Immature natural killer cell (primary cell): Measurements from ENCODE around the gene GSTM4. TPM values are rescaled to one million over a fixed set of nuclear protein-coding genes. Genes with fewer than 3 reads are reported as not detected.

ENCODE experiments used
- DNase-seq, 3 donors: peaks; one replicate each; pipeline ENCODE4 v3.0.0; 2022; ENCODE audit warnings: mixed read lengths in 1 of 3
- H3K27ac Mint-ChIP-seq, 6 donors: one replicate each; pipeline ENCODE4 v1.8.0; 2020; ENCODE audit warnings: mixed read lengths in 6 of 6, mild to moderate bottlenecking in 5 of 6, inconsistent platforms in 4 of 6, moderate library complexity in 3 of 6
- H3K27me3 Mint-ChIP-seq, 3 donors: one replicate each; pipeline ENCODE4 v1.8.0; 2020 to 2021; ENCODE audit warnings: low read depth in 3 of 3, mild to moderate bottlenecking in 3 of 3, mixed read lengths in 3 of 3, moderate library complexity in 3 of 3, inconsistent platforms in 1 of 3
- H3K36me3 Mint-ChIP-seq, 3 donors: one replicate each; pipeline ENCODE4 v1.8.0; 2020; ENCODE audit warnings: mixed read lengths in 3 of 3, inconsistent platforms in 2 of 3, mild to moderate bottlenecking in 2 of 3
- H3K4me1 Mint-ChIP-seq, 2 donors: one replicate each; pipeline ENCODE4 v1.8.0; 2020; ENCODE audit warnings: inconsistent platforms in 2 of 2, mild to moderate bottlenecking in 2 of 2, mixed read lengths in 2 of 2, moderate library complexity in 1 of 2
- H3K4me3 Mint-ChIP-seq, 5 donors: one replicate each; pipeline ENCODE4 v1.8.0; 2020; ENCODE audit warnings: mild to moderate bottlenecking in 5 of 5, mixed read lengths in 5 of 5, inconsistent platforms in 3 of 5, moderate library complexity in 3 of 5
- H3K9me3 Mint-ChIP-seq, 6 donors: one replicate each; pipeline ENCODE4 v1.8.0; 2020; ENCODE audit warnings: mild to moderate bottlenecking in 6 of 6, mixed read lengths in 6 of 6, inconsistent platforms in 4 of 6, moderate library complexity in 3 of 6
- polyA plus RNA-seq, 3 donors: library from polyadenylated mRNA; unstranded; fragments of 300-500 nt; fragmentation: Illumina TruSeq; gene quantifications; one replicate each; pipeline ENCODE4 v1.2.3, GENCODE V29; 2021

The GSTM4 gene
- polyA plus RNA-seq, 3 donors from 2014 or later: 10.9 to 33.4 (median 21.0) TPM

- H3K4me3 Mint-ChIP-seq: no peak overlapping the region
- no peak for DNase-seq
- H3K4me1 Mint-ChIP-seq: peaks cover 0 to 4% of the 10 kb centered on the region in 2 donors
- no peaks in the 10 kb centered on the region for H3K9me3 Mint-ChIP-seq
- H3K36me3 Mint-ChIP-seq: no peaks in the 10 kb centered on the region
- no peak overlapping the region for H3K27ac Mint-ChIP-seq
- H3K27me3 Mint-ChIP-seq: peaks cover 0 to 5% (median 5%) of the 10 kb centered on the region in 3 donors
These were observed 16.6 kb upstream of the GSTM4 start for GRCh38 chr1:109639063-109639840.

GRCh38 chr1:109639841-109640184, 16.1 kb upstream of the GSTM4 start:
- H3K27me3 Mint-ChIP-seq: peaks cover 0 to 5% (median 4%) of the 10 kb centered on the region in 3 donors
- H3K36me3 Mint-ChIP-seq: no peaks in the 10 kb centered on the region
- no peak for DNase-seq
- no peak overlapping the region for H3K4me3 Mint-ChIP-seq
- peaks cover 0 to 4% of the 10 kb centered on the region in 2 donors for H3K4me1 Mint-ChIP-seq
- H3K9me3 Mint-ChIP-seq: no peaks in the 10 kb centered on the region
- H3K27ac Mint-ChIP-seq: no peak overlapping the region

GRCh38 chr1:109640285-109640865, 15.5 kb upstream of the GSTM4 start:
- H3K27me3 Mint-ChIP-seq: peaks cover 0 to 5% (median 4%) of the 10 kb centered on the region in 3 donors
- no peaks in the 10 kb centered on the region for H3K36me3 Mint-ChIP-seq
- DNase-seq: peak; percentile 75 to 80 (median 78)
- no peaks in the 10 kb centered on the region for H3K9me3 Mint-ChIP-seq
- H3K4me1 Mint-ChIP-seq: peaks cover 0 to 4% of the 10 kb centered on the region in 2 donors
- no peak overlapping the region for H3K27ac Mint-ChIP-seq
- H3K4me3 Mint-ChIP-seq: no peak overlapping the region

- peaks cover 0 to 4% of the 10 kb centered on the region in 2 donors for H3K4me1 Mint-ChIP-seq
- no peak for DNase-seq
- no peak overlapping the region for H3K4me3 Mint-ChIP-seq
- no peak overlapping the region for H3K27ac Mint-ChIP-seq
- H3K9me3 Mint-ChIP-seq: no peaks in the 10 kb centered on the region
- peaks cover 0 to 5% (median 4%) of the 10 kb centered on the region in 3 donors for H3K27me3 Mint-ChIP-seq
- no peaks in the 10 kb centered on the region for H3K36me3 Mint-ChIP-seq
These were observed 14.7 kb upstream of the GSTM4 start for GRCh38 chr1:109641078-109641740.

- peaks cover 0 to 4% of the 10 kb centered on the region in 2 donors for H3K4me1 Mint-ChIP-seq
- H3K36me3 Mint-ChIP-seq: no peaks in the 10 kb centered on the region
- no peaks in the 10 kb centered on the region for H3K9me3 Mint-ChIP-seq
- no peak overlapping the region for H3K27ac Mint-ChIP-seq
- H3K27me3 Mint-ChIP-seq: peaks cover 0 to 5% (median 4%) of the 10 kb centered on the region in 3 donors
- DNase-seq: no peak
- no peak overlapping the region for H3K4me3 Mint-ChIP-seq
These were observed 14.0 kb upstream of the GSTM4 start for GRCh38 chr1:109641861-109642260.

- Mint-ChIP-seq H3K27ac (peak overlapping the region in 1 of 6 donors; percentile 40), H3K4me1 (peaks cover 0 to 4% of the 10 kb centered on the region in 2 donors), H3K4me3 (no peak overlapping the region), H3K36me3 (no peaks in the 10 kb centered on the region), H3K9me3 (no peaks in the 10 kb centered on the region), H3K27me3 (peaks cover 0 to 5% (median 4%) of the 10 kb centered on the region in 3 donors)
- no peak for DNase-seq
These were observed 13.3 kb upstream of the GSTM4 start for GRCh38 chr1:109642626-109643025.

GRCh38 chr1:109643385-109644230, 12.3 kb upstream of the GSTM4 start:
- Mint-ChIP-seq H3K4me3 (no peak overlapping the region), H3K27ac (peak overlapping the region in 2 of 6 donors; percentile 7 to 40), H3K36me3 (no peaks in the 10 kb centered on the region), H3K27me3 (peaks cover 4 to 5% (median 4%) of the 10 kb centered on the region in 3 donors), H3K4me1 (peaks cover 0 to 4% of the 10 kb centered on the region in 2 donors), H3K9me3 (no peaks in the 10 kb centered on the region)
- DNase-seq: peak; percentile 73 to 78 (median 74)

- Mint-ChIP-seq H3K27me3 (peaks cover 2 to 7% (median 4%) of the 10 kb centered on the region in 3 donors), H3K27ac (no peak overlapping the region), H3K36me3 (no peaks in the 10 kb centered on the region), H3K4me3 (no peak overlapping the region), H3K4me1 (peaks cover 0 to 4% of the 10 kb centered on the region in 2 donors), H3K9me3 (no peaks in the 10 kb centered on the region)
- no peak for DNase-seq
These were observed 11.2 kb upstream of the GSTM4 start for GRCh38 chr1:109644670-109645069.

GRCh38 chr1:109649491-109649914, 6.4 kb upstream of the GSTM4 start:
- H3K4me1 Mint-ChIP-seq: peaks cover 0 to 3% of the 10 kb centered on the region in 2 donors
- H3K9me3 Mint-ChIP-seq: peaks cover 0 to 1% (median 0%) of the 10 kb centered on the region in 6 donors
- no peak overlapping the region for H3K27ac Mint-ChIP-seq
- no peak overlapping the region for H3K4me3 Mint-ChIP-seq
- peaks cover 5 to 10% (median 8%) of the 10 kb centered on the region in 3 donors for H3K27me3 Mint-ChIP-seq
- H3K36me3 Mint-ChIP-seq: peaks cover 0 to 4% (median 0%) of the 10 kb centered on the region in 3 donors
- no peak for DNase-seq

GRCh38 chr1:109650609-109651008, 5.3 kb upstream of the GSTM4 start:
- Mint-ChIP-seq H3K36me3 (peaks cover 0 to 4% (median 0%) of the 10 kb centered on the region in 3 donors), H3K4me1 (peaks cover 7 to 11% of the 10 kb centered on the region in 2 donors)
- DNase-seq: no peak

GRCh38 chr1:109652402-109652801, 3.5 kb upstream of the GSTM4 start:
- peaks cover 18 to 22% of the 10 kb centered on the region in 2 donors for H3K4me1 Mint-ChIP-seq
- H3K27me3 Mint-ChIP-seq: peaks cover 5 to 13% (median 8%) of the 10 kb centered on the region in 3 donors
- H3K4me3 Mint-ChIP-seq: no peak overlapping the region
- peaks cover 0 to 4% (median 0%) of the 10 kb centered on the region in 3 donors for H3K36me3 Mint-ChIP-seq
- no peak for DNase-seq
- H3K27ac Mint-ChIP-seq: no peak overlapping the region
- H3K9me3 Mint-ChIP-seq: peaks cover 0 to 1% (median 0%) of the 10 kb centered on the region in 6 donors

More at GRCh38 chr1:109650609-109651008, 5.3 kb upstream of the GSTM4 start:
- Mint-ChIP-seq H3K4me3 (no peak overlapping the region), H3K27me3 (peaks cover 5 to 11% (median 8%) of the 10 kb centered on the region in 3 donors), H3K27ac (no peak overlapping the region), H3K9me3 (peaks cover 0 to 1% (median 0%) of the 10 kb centered on the region in 6 donors)

- peaks cover 0 to 1% (median 0%) of the 10 kb centered on the region in 6 donors for H3K9me3 Mint-ChIP-seq
- peaks cover 0 to 4% (median 0%) of the 10 kb centered on the region in 3 donors for H3K36me3 Mint-ChIP-seq
- H3K27me3 Mint-ChIP-seq: peaks cover 5 to 9% (median 8%) of the 10 kb centered on the region in 3 donors
- H3K4me1 Mint-ChIP-seq: peaks cover 18 to 22% of the 10 kb centered on the region in 2 donors
- DNase-seq: no peak
- H3K4me3 Mint-ChIP-seq: peak overlapping the region in 2 of 5 donors; percentile 24 to 47
- peak overlapping the region in 1 of 6 donors; percentile 6 for H3K27ac Mint-ChIP-seq
These were observed 2.6 kb upstream of the GSTM4 start for GRCh38 chr1:109653306-109653705.

- H3K9me3 Mint-ChIP-seq: peaks cover 0 to 1% (median 0%) of the 10 kb centered on the region in 6 donors
- H3K4me3 Mint-ChIP-seq: peak overlapping the region in 2 of 5 donors; percentile 55 to 58
- peaks cover 5 to 9% (median 6%) of the 10 kb centered on the region in 3 donors for H3K27me3 Mint-ChIP-seq
- H3K4me1 Mint-ChIP-seq: peaks cover 18 to 22% of the 10 kb centered on the region in 2 donors
- H3K36me3 Mint-ChIP-seq: peaks cover 0 to 9% (median 0%) of the 10 kb centered on the region in 3 donors
- no peak overlapping the region for H3K27ac Mint-ChIP-seq
- DNase-seq: no peak
These were observed 1.4 kb upstream of the GSTM4 start for GRCh38 chr1:109654519-109654918.
